Measurements from ENCODE around the gene CCDC80. TPM values are rescaled to one million over a fixed set of nuclear protein-coding genes. Genes with fewer than 3 reads are reported as not detected.

Gene CCDC80
- polyA plus RNA-seq, 3 donors, result 0.05 TPM; not detected in 2

DNA sequence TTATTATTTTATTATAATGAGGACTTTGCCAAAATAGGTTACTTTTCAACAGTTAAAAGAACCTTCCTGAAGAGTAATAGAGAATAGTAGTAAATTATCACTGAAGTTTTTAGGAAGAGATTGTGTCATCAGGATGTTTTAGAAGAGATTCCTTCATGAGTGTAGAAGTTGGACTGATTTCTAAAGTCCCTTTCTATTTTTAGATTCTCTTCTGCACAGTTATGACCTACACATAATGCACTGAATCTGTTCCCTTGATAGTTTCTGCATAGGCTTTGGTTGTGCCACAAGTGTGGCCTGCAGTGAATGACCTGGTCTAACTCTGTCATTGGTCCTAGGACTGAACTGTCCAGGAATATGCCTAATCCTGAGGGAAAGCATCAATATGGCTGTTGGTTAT, 55.2 kb downstream of the CCDC80 start:
- intact Hi-C loops (cut with micrococcal nuclease), result no loop called here
- Mint-ChIP-seq H3K4me1 (peaks cover 10% of the 10 kb centered on the region), H3K9me3 (no peaks in the 10 kb centered on the region), H3K27ac (no peak overlapping the region), H3K36me3 (peaks cover 74 to 88% of the 10 kb centered on the region in 2 donors), H3K4me3 (no peak overlapping the region), H3K27me3 (ENCODE audit: low read depth in 3 of 3) (no peaks in the 10 kb centered on the region)
- H3K27ac ChIP-seq (ENCODE audit: low read depth in 1 of 2, low read length in 2 of 2), result no peak overlapping the region
- H3K36me3 ChIP-seq (replicated peaks in 1 of 2; ENCODE audit: control insufficient read depth in 1 of 2, insufficient read depth in 2 of 2, low read length in 2 of 2), result peaks cover 57 to 100% of the 10 kb centered on the region in 2 donors
- no peak for TF ChIP-seq CTCF (IDR thresholded peaks at IDR 0.05)
- H3K27me3 ChIP-seq (ENCODE audit: control insufficient read depth in 2 of 2, insufficient read depth in 2 of 2, low read length in 2 of 2), result no peaks in the 10 kb centered on the region
- no peak overlapping the region for H3K4me3 ChIP-seq (replicated peaks in 1 of 3; ENCODE audit: low read depth in 2 of 3, low read length in 3 of 3)
- no peaks in the 10 kb centered on the region for H3K9me3 ChIP-seq (replicated peaks in 1 of 2; ENCODE audit: control insufficient read depth in 1 of 2, insufficient read depth in 1 of 2, low read length in 2 of 2)
- no peaks in the 10 kb centered on the region for H4K20me1 ChIP-seq (ENCODE audit: insufficient read depth, low read length)
- H3K4me1 ChIP-seq (ENCODE audit: control insufficient read depth in 1 of 2, insufficient read depth in 2 of 2, low read length in 2 of 2), result no peaks in the 10 kb centered on the region
- no peak overlapping the region for H2AFZ ChIP-seq (ENCODE audit: insufficient read depth, low read depth, low read length, poor library complexity, severe bottlenecking)
- no peaks in the 10 kb centered on the region for H3K79me2 ChIP-seq (ENCODE audit: insufficient read depth, low read length)
- no peak overlapping the region for H3K4me2 ChIP-seq (replicated peaks; ENCODE audit: extremely low read depth, low read length, poor library complexity, severe bottlenecking)
- no peak overlapping the region for H3K9ac ChIP-seq (ENCODE audit: insufficient read depth, low read length, poor library complexity, severe bottlenecking)
- no peak for DNase-seq

DNA sequence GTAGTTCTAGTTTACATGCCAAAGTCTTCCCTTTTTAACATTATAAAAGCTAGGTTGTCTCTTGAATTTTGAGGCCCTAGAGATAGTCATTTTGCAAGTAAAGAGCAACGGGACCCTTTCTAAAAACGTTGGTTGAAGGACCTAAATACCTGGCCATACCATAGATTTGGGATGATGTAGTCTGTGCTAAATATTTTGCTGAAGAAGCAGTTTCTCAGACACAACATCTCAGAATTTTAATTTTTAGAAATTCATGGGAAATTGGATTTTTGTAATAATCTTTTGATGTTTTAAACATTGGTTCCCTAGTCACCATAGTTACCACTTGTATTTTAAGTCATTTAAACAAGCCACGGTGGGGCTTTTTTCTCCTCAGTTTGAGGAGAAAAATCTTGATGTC, 57.8 kb downstream of the CCDC80 start:
- H3K27ac Mint-ChIP-seq, result no peak overlapping the region
- no peak for TF ChIP-seq CTCF (IDR thresholded peaks at IDR 0.05)
- Histone ChIP-seq H3K9me3 (replicated peaks in 1 of 2; ENCODE audit: control insufficient read depth in 1 of 2, insufficient read depth in 1 of 2, low read length in 2 of 2) (no peaks in the 10 kb centered on the region), H3K4me2 (replicated peaks; ENCODE audit: extremely low read depth, low read length, poor library complexity, severe bottlenecking) (no peak overlapping the region), H3K4me1 (ENCODE audit: control insufficient read depth in 1 of 2, insufficient read depth in 2 of 2, low read length in 2 of 2) (peaks cover 16 to 17% of the 10 kb centered on the region in 2 donors), H2AFZ (ENCODE audit: insufficient read depth, low read depth, low read length, poor library complexity, severe bottlenecking) (no peak overlapping the region), H3K36me3 (replicated peaks in 1 of 2; ENCODE audit: control insufficient read depth in 1 of 2, insufficient read depth in 2 of 2, low read length in 2 of 2) (peaks cover 57 to 80% of the 10 kb centered on the region in 2 donors), H3K4me3 (replicated peaks in 1 of 3; ENCODE audit: low read depth in 2 of 3, low read length in 3 of 3) (no peak overlapping the region), H3K27ac (ENCODE audit: low read depth in 1 of 2, low read length in 2 of 2) (no peak overlapping the region), H4K20me1 (ENCODE audit: insufficient read depth, low read length) (no peaks in the 10 kb centered on the region), H3K27me3 (ENCODE audit: control insufficient read depth in 2 of 2, insufficient read depth in 2 of 2, low read length in 2 of 2) (no peaks in the 10 kb centered on the region), H3K79me2 (ENCODE audit: insufficient read depth, low read length) (no peaks in the 10 kb centered on the region), H3K9ac (ENCODE audit: insufficient read depth, low read length, poor library complexity, severe bottlenecking) (no peak overlapping the region)
- DNase-seq, result no peak
- H3K36me3 Mint-ChIP-seq, result peaks cover 63 to 74% of the 10 kb centered on the region in 2 donors
- H3K9me3 Mint-ChIP-seq, result no peaks in the 10 kb centered on the region
- intact Hi-C loops (cut with micrococcal nuclease), result loop anchor here in 1 of 2 donors (5.0 kb wide), 1 partner anchor 456 kb away; no protein-coding TSS in a partner anchor
- no CpG with 5 or more reads among the region's 3 CpGs for WGBS (ENCODE audit: insufficient coverage)
- H3K27me3 Mint-ChIP-seq (ENCODE audit: low read depth in 3 of 3), result no peaks in the 10 kb centered on the region
- no peak overlapping the region for H3K4me3 Mint-ChIP-seq
- H3K4me1 Mint-ChIP-seq, result peaks cover 27% of the 10 kb centered on the region
